ENCODE results near the gene CENPB. TPM values are rescaled to one million over a fixed set of nuclear protein-coding genes. Genes with fewer than 3 reads are reported as not detected.

CENPB gene
- total RNA-seq, 2 experiments from 2014 or later: 25.1 to 25.3 TPM

- Mint-ChIP-seq H3K36me3 (ENCODE audit: low read depth) (peaks cover 35% of the 10 kb centered on the region), H3K9me3 (no peaks in the 10 kb centered on the region), H3K27me3 (no peaks in the 10 kb centered on the region), H3K27ac (peak within 1 kb of the TSS; percentile 99), H3K4me3 (peak within 1 kb of the TSS; percentile 94), H3K4me1 (ENCODE audit: low read depth) (peaks cover 48% of the 10 kb centered on the region)
- H3K27ac ChIP-seq (ENCODE audit: low read depth in 1 of 2, low read length in 2 of 2): peak within 1 kb of the TSS; percentile 93 to 99
- intact Hi-C loops (cut with DNase I, micrococcal nuclease): loop anchor here (1.0 to 5.0 kb wide), 7 partner anchors 9 to 69 kb away; partner anchors contain the start of genes CENPB (in 1 of the 2) and PANK2 (in 1 of the 2)
- H3K36me3 ChIP-seq (ENCODE audit: insufficient read depth, low read length): peaks cover 29% of the 10 kb centered on the region
- ChIA-PET CTCF (interaction anchor here (0.6 to 4.2 kb wide), 22 partner anchors 9 to 265 kb away, joined by 3 to 59 read pairs (median 5); partner anchors contain the start of genes CDC25B, CENPB and SPEF1), POLR2A (interaction anchor here (1.1 to 4.5 kb wide), 14 partner anchors 9 to 265 kb away, joined by 3 to 75 read pairs (median 11); partner anchors contain the start of genes ADISSP, CDC25B, CENPB and SPEF1)
- peak; percentile 71 to 95 (median 84) for DNase-seq
- peak; percentile 84 for ATAC-seq (ENCODE audit: poor library complexity)
- TF ChIP-seq, protein P1, sequence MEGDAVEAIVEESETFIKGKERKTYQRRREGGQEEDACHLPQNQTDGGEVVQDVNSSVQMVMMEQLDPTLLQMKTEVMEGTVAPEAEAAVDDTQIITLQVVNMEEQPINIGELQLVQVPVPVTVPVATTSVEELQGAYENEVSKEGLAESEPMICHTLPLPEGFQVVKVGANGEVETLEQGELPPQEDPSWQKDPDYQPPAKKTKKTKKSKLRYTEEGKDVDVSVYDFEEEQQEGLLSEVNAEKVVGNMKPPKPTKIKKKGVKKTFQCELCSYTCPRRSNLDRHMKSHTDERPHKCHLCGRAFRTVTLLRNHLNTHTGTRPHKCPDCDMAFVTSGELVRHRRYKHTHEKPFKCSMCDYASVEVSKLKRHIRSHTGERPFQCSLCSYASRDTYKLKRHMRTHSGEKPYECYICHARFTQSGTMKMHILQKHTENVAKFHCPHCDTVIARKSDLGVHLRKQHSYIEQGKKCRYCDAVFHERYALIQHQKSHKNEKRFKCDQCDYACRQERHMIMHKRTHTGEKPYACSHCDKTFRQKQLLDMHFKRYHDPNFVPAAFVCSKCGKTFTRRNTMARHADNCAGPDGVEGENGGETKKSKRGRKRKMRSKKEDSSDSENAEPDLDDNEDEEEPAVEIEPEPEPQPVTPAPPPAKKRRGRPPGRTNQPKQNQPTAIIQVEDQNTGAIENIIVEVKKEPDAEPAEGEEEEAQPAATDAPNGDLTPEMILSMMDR (IDR thresholded peaks at IDR 0.05): peak; percentile 89
- H3K4me1 ChIP-seq (ENCODE audit: insufficient read depth, low read length): peaks cover 54% of the 10 kb centered on the region
- no peaks in the 10 kb centered on the region for H3K27me3 ChIP-seq (ENCODE audit: control insufficient read depth in 1 of 2, insufficient read depth in 2 of 2, low read length in 2 of 2)
- H3K9me3 ChIP-seq (ENCODE audit: control insufficient read depth in 1 of 2, insufficient read depth in 1 of 2, low read length in 2 of 2): no peaks in the 10 kb centered on the region
- peak within 1 kb of the TSS; percentile 92 for H3K4me3 ChIP-seq (ENCODE audit: low read length)
Observed at GRCh38 chr20:3820048-3820900, 33.7 kb upstream of the CENPB start, which contains the start of gene AP5S1. TSS of gene AP5S1 (plus strand) at chr20:3820547. CDS start at chr20:3822118, 1,571 bp downstream.

- no peaks in the 10 kb centered on the region for H3K27me3 Mint-ChIP-seq
- no peaks in the 10 kb centered on the region for H3K9me3 Mint-ChIP-seq
- no peaks in the 10 kb centered on the region for H3K27me3 ChIP-seq (ENCODE audit: control insufficient read depth in 1 of 2, insufficient read depth in 2 of 2, low read length in 2 of 2)
- H3K36me3 ChIP-seq (ENCODE audit: insufficient read depth, low read length): peaks cover 22% of the 10 kb centered on the region
- H3K36me3 Mint-ChIP-seq (ENCODE audit: low read depth): peaks cover 29% of the 10 kb centered on the region
- ATAC-seq (ENCODE audit: poor library complexity) (no peak), DNase-seq (peak in 1 of 14 experiments; percentile 29)
- peak overlapping the region; percentile 92 for H3K4me3 ChIP-seq (ENCODE audit: low read length)
- H3K4me1 Mint-ChIP-seq (ENCODE audit: low read depth): peaks cover 52% of the 10 kb centered on the region
- H3K4me3 Mint-ChIP-seq: peak overlapping the region; percentile 78
- peak overlapping the region; percentile 99 for H3K27ac Mint-ChIP-seq
- H3K4me1 ChIP-seq (ENCODE audit: insufficient read depth, low read length): peaks cover 62% of the 10 kb centered on the region
- intact Hi-C loops (cut with DNase I, micrococcal nuclease): loop anchor here (1.0 to 5.0 kb wide), 7 partner anchors 8 to 69 kb away; partner anchors contain the start of genes CENPB (in 1 of the 2) and PANK2 (in 1 of the 2)
- no peaks in the 10 kb centered on the region for H3K9me3 ChIP-seq (ENCODE audit: control insufficient read depth in 1 of 2, insufficient read depth in 1 of 2, low read length in 2 of 2)
- ChIA-PET CTCF (interaction anchor here (1.1 to 4.2 kb wide), 14 partner anchors 8 to 266 kb away, joined by 3 to 59 read pairs (median 5); partner anchors contain the start of genes CDC25B, CENPB and SPEF1), POLR2A (interaction anchor here (1.1 to 4.5 kb wide), 12 partner anchors 8 to 266 kb away, joined by 3 to 75 read pairs (median 14); partner anchors contain the start of genes ADISSP, CDC25B, CENPB and SPEF1)
- peak overlapping the region; percentile 77 to 93 for H3K27ac ChIP-seq (ENCODE audit: low read depth in 1 of 2, low read length in 2 of 2)
- TF ChIP-seq, protein P1 (IDR thresholded peaks at IDR 0.05): no peak
Observed at GRCh38 chr20:3819411-3820047, 33.0 kb upstream of the CENPB start.
